HCT116 (cell line): Measurements from ENCODE around the gene LRRC47. TPM values are rescaled to one million over a fixed set of nuclear protein-coding genes. Genes with fewer than 3 reads are reported as not detected.

ENCODE experiments used
- ATAC-seq: fragments of 200-7000 bp; cut with Tn5 transposase; 2 replicates; pipeline ENCODE4 v1.9.1; 2020; ENCODE audit warnings: mild to moderate bottlenecking, moderate library complexity
- BruUV-seq: library from RNA; stranded (reverse); fragments of 400-500 nt; replicated peaks from 2 replicates; lab custom pipeline; 2021; lab: Mats Ljungman, UMichigan
- CTCF ChIA-PET: fragments of 300-600 bp; sonication (Branson Sonifier 250); formaldehyde crosslinking; loops from one replicate; lab custom pipeline; 2021; ENCODE audit warnings: antibody characterized with exemption; lab: Charles Lee
- POLR2A ChIA-PET: fragments of 300-600, 350-600 bp; sonication (Branson Sonifier 250); formaldehyde crosslinking; loops from one replicate; lab custom pipeline; 2021; ENCODE audit warnings: antibody characterized with exemption; lab: Charles Lee
- RAD21 ChIA-PET, 2 experiments: fragments of 300-600 bp; sonication (Branson Sonifier 250); formaldehyde crosslinking; loops; one replicate each; lab custom pipeline; 2023; ENCODE audit warnings: low total read pairs in 2 of 2; ENCODE audit not compliant: uncharacterized antibody in 2 of 2, unreplicated experiment in 2 of 2, low non-redundant PET in 1 of 2; lab: Charles Lee
- DNase-seq: peaks from one replicate; pipeline ENCODE4 v3.0.0-alpha.2; 2010; ENCODE audit warnings: low read depth, low spot score
- H2AFZ ChIP-seq: fragments of 200-600 bp; shearing (Covaris generic), sonication (generic); 2 replicates; pipeline ENCODE4 v1.6.1; 2017; ENCODE audit warnings: low read depth, mixed run types, mixed read lengths, antibody characterized with exemption, low read length; ENCODE audit not compliant: poor library complexity, severe bottlenecking
- H3K27ac ChIP-seq: 2 replicates; pipeline ENCODE4 v1.5.1; 2012; ENCODE audit warnings: low read depth, low read length
- H3K27me3 ChIP-seq: fragments of 200-600 bp; sonication (generic); 2 replicates; pipeline ENCODE4 v1.6.1; 2016; ENCODE audit warnings: mixed run types, low read length, mixed read lengths; ENCODE audit not compliant: insufficient read depth
- H3K36me3 ChIP-seq, 2 experiments: fragments of 200-500 bp in 1 of 2; fragments of 200-600 bp in 1 of 2; sonication (Bioruptor generic) in 1 of 2; sonication (generic) in 1 of 2; 2 replicates each; pipeline versions ENCODE4 v1.5.1 to v1.6.1; 2014 to 2016; ENCODE audit warnings: low read length in 2 of 2, inconsistent platforms in 1 of 2, mixed read lengths in 1 of 2, mixed run types in 1 of 2; ENCODE audit not compliant: insufficient read depth in 2 of 2, control insufficient read depth in 1 of 2
- H3K4me1 ChIP-seq, 2 experiments: fragments of 200-600 bp in 1 of 2; sonication (generic) in 1 of 2; 2 replicates each; pipeline versions ENCODE4 v1.5.1 to v1.6.1; 2012 to 2017; ENCODE audit warnings: low read length in 2 of 2, inconsistent platforms in 1 of 2, mild to moderate bottlenecking in 1 of 2, mixed read lengths in 1 of 2, mixed run types in 1 of 2, moderate library complexity in 1 of 2; ENCODE audit not compliant: insufficient read depth in 2 of 2, control insufficient read depth in 1 of 2
- H3K4me2 ChIP-seq: fragments of 200-600 bp; sonication (generic); 2 replicates; pipeline ENCODE4 v1.6.1; 2017; ENCODE audit warnings: mixed run types, low read length, mixed read lengths
- H3K4me3 ChIP-seq, 2 experiments: fragments of 200-600 bp in 1 of 2; sonication (generic) in 1 of 2; replicated peaks in 1 of 2; 2 replicates each; pipeline ENCODE4 v1.5.1; 2011 to 2016; ENCODE audit warnings: low read length in 2 of 2, control low read depth in 1 of 2, low read depth in 1 of 2, mild to moderate bottlenecking in 1 of 2, mixed read lengths in 1 of 2, mixed run types in 1 of 2
- H3K79me2 ChIP-seq: fragments of 200-600 bp; sonication (generic); 2 replicates; pipeline ENCODE4 v1.6.1; 2017; ENCODE audit warnings: mild to moderate bottlenecking, mixed run types, low read length, moderate library complexity, mixed read lengths; ENCODE audit not compliant: insufficient read depth
- H3K9ac ChIP-seq: fragments of 200-600 bp; sonication (generic); 2 replicates; pipeline ENCODE4 v1.6.1; 2016; ENCODE audit warnings: low read length, mixed read lengths
- H3K9me2 ChIP-seq: fragments of 200-600 bp; sonication (generic), shearing (Covaris generic); 2 replicates; pipeline ENCODE4 v1.6.1; 2017; ENCODE audit warnings: mixed run types, mild to moderate bottlenecking, moderate library complexity; ENCODE audit not compliant: insufficient read depth
- H3K9me3 ChIP-seq, 2 experiments: fragments of 200-500 bp in 1 of 2; fragments of 200-600 bp in 1 of 2; sonication (Bioruptor generic) in 1 of 2; sonication (generic) in 1 of 2; 2 replicates each; pipeline ENCODE4 v1.6.1; 2014 to 2017; ENCODE audit warnings: low read length in 2 of 2, mixed read lengths in 2 of 2, inconsistent platforms in 1 of 2, low read depth in 1 of 2, mild to moderate bottlenecking in 1 of 2, mixed run types in 1 of 2, moderate library complexity in 1 of 2; ENCODE audit not compliant: control insufficient read depth in 1 of 2, insufficient read depth in 1 of 2
- H4K20me1 ChIP-seq: fragments of 200-600 bp; sonication (generic), shearing (Covaris generic); 2 replicates; pipeline ENCODE4 v1.6.1; 2017; ENCODE audit warnings: mixed run types, mild to moderate bottlenecking, moderate library complexity; ENCODE audit not compliant: insufficient read depth
- CBX3 ChIP-seq: IDR thresholded peaks from 2 replicates; pipeline ENCODE4 v1.6.1; 2012; ENCODE audit warnings: low read depth
- CEBPB ChIP-seq: IDR thresholded peaks from 2 replicates; pipeline ENCODE4 v1.6.1; 2012; ENCODE audit warnings: low read depth
- EGR1 ChIP-seq: IDR thresholded peaks from 2 replicates; pipeline ENCODE4 v1.6.1; 2012; ENCODE audit warnings: low read depth
- ELF1 ChIP-seq: IDR thresholded peaks from 2 replicates; pipeline ENCODE4 v1.6.1; 2012; ENCODE audit warnings: low read depth, borderline replicate concordance
- EZH2 ChIP-seq: fragments of 200-600 bp; sonication (generic); IDR thresholded peaks from 2 replicates; pipeline ENCODE4 v1.6.1; 2017; ENCODE audit warnings: antibody characterized with exemption, mixed run types
- FOSL1 ChIP-seq: IDR thresholded peaks from 2 replicates; pipeline ENCODE4 v1.6.1; 2012; ENCODE audit warnings: low read depth
- JUND ChIP-seq: IDR thresholded peaks from 2 replicates; pipeline ENCODE4 v1.6.1; 2012
- POLR2A ChIP-seq: IDR thresholded peaks from 2 replicates; pipeline ENCODE4 v1.7.0; 2011; ENCODE audit warnings: borderline replicate concordance; ENCODE audit not compliant: insufficient read depth, insufficient read length; ENCODE audit errors: extremely low read depth
- RAD21 ChIP-seq: IDR thresholded peaks from 2 replicates; pipeline ENCODE4 v1.6.1; 2012; ENCODE audit warnings: low read depth, mild to moderate bottlenecking
- SIN3A ChIP-seq: IDR thresholded peaks from 2 replicates; pipeline ENCODE4 v1.6.1; 2012; ENCODE audit warnings: low read depth
- SRF ChIP-seq: IDR thresholded peaks from 2 replicates; pipeline ENCODE4 v1.6.1; 2012; ENCODE audit warnings: low read depth
- TCF7L2 ChIP-seq: IDR thresholded peaks from 2 replicates; pipeline ENCODE4 v1.7.0; 2011; ENCODE audit warnings: borderline replicate concordance, inconsistent platforms; ENCODE audit not compliant: insufficient read depth, insufficient read length; ENCODE audit errors: extremely low read depth
- YY1 ChIP-seq: IDR thresholded peaks from 2 replicates; pipeline ENCODE4 v1.6.1; 2011; ENCODE audit warnings: low read length, low read depth, moderate library complexity, mild to moderate bottlenecking; ENCODE audit not compliant: insufficient replicate concordance; ENCODE audit errors: extremely low read depth
- ZFX ChIP-seq: fragments of 450-650 bp; IDR thresholded peaks from 2 replicates; pipeline ENCODE4 v1.6.1; 2017
- ZNF274 ChIP-seq: fragments of 200-500 bp; sonication (Bioruptor generic); IDR thresholded peaks from 2 replicates; pipeline ENCODE4 v1.6.1; 2014; ENCODE audit warnings: mild to moderate bottlenecking, low read depth, low read length, inconsistent platforms
- intact Hi-C: fragments of 100-400 bp; cut with micrococcal nuclease; formaldehyde crosslinking; loops from 2 replicates; pipeline ENCODE4 v1.10.0; 2022
- total RNA-seq: library from RNA; stranded (reverse); gene quantifications from one replicate; pipeline ENCODE4 v1.2.1, GENCODE V29; 2021; ENCODE audit not compliant: unreplicated experiment
- TF ChIP-seq, protein P1 (sequence below), 3 experiments: fragments of 200-600 bp in 1 of 3; sonication (generic) in 1 of 3; IDR thresholded peaks in 2 of 3; conservative IDR thresholded peaks in 1 of 3; 2 replicates each; pipeline ENCODE4 v1.5.1; 2012 to 2017; ENCODE audit warnings: low read depth in 2 of 3, low read length in 2 of 3, antibody characterized with exemption in 1 of 3, borderline replicate concordance in 1 of 3, control low read depth in 1 of 3, mild to moderate bottlenecking in 1 of 3, mixed read lengths in 1 of 3, mixed run types in 1 of 3, moderate library complexity in 1 of 3; ENCODE audit not compliant: insufficient read depth in 1 of 3
- TF ChIP-seq, protein P2 (sequence below): IDR thresholded peaks from 2 replicates; pipeline ENCODE4 v1.6.1; 2012
- TF ChIP-seq, protein P3 (sequence below): IDR thresholded peaks from 2 replicates; pipeline ENCODE4 v1.6.1; 2012; ENCODE audit warnings: low read depth
- TF ChIP-seq, protein P4 (sequence below): IDR thresholded peaks from 2 replicates; pipeline ENCODE4 v1.6.1; 2011; ENCODE audit warnings: mild to moderate bottlenecking, low read length, moderate library complexity; ENCODE audit not compliant: insufficient replicate concordance; ENCODE audit errors: extremely low read depth

Gene LRRC47
- total RNA-seq, 1 experiment from 2014 or later, result 48.0 TPM

DNA sequence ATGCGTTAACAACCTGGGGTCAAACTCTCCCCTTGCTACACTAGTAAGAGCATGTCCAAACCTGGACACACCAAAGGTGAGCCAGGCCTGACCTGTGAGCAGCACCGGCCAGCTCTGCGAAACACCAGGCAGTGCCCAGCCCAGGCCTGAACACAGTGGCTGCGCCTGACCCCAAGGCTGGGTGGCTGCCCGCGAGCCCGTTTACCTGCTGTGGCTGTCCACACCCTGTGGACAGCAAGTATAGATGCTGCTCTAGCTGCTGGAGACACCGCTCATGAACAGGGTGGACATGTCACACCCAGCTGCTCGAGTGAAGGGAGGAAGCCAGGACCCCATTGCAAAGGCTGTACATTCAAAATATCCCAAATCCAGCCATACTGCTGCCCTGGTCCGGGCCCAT, 51.7 kb downstream of the LRRC47 start:
- DNase-seq (no peak), ATAC-seq (no peak)
- no peak overlapping the region for H2AFZ ChIP-seq
- H3K4me3 ChIP-seq, result no peak overlapping the region
- H3K9ac ChIP-seq, result no peak overlapping the region
- H3K36me3 ChIP-seq, result no peaks in the 10 kb centered on the region
- TF ChIP-seq, protein P1, sequence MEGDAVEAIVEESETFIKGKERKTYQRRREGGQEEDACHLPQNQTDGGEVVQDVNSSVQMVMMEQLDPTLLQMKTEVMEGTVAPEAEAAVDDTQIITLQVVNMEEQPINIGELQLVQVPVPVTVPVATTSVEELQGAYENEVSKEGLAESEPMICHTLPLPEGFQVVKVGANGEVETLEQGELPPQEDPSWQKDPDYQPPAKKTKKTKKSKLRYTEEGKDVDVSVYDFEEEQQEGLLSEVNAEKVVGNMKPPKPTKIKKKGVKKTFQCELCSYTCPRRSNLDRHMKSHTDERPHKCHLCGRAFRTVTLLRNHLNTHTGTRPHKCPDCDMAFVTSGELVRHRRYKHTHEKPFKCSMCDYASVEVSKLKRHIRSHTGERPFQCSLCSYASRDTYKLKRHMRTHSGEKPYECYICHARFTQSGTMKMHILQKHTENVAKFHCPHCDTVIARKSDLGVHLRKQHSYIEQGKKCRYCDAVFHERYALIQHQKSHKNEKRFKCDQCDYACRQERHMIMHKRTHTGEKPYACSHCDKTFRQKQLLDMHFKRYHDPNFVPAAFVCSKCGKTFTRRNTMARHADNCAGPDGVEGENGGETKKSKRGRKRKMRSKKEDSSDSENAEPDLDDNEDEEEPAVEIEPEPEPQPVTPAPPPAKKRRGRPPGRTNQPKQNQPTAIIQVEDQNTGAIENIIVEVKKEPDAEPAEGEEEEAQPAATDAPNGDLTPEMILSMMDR (IDR thresholded peaks at IDR 0.05 in 2 of 3, conservative IDR thresholded peaks at IDR 0.05 in 1 of 3; ENCODE audit: borderline replicate concordance in 1 of 3, insufficient read depth in 1 of 3, low read depth in 2 of 3, low read length in 2 of 3), result no peak
- no peak for TF ChIP-seq ZFX
- no peak for TF ChIP-seq SIN3A
- no peak for TF ChIP-seq POLR2A
- TF ChIP-seq CBX3, result no peak
- no peak for TF ChIP-seq EZH2
- no peak for TF ChIP-seq YY1
- TF ChIP-seq RAD21, result no peak
- no peak for TF ChIP-seq JUND
- no peak for TF ChIP-seq SRF
- TF ChIP-seq, protein P2, sequence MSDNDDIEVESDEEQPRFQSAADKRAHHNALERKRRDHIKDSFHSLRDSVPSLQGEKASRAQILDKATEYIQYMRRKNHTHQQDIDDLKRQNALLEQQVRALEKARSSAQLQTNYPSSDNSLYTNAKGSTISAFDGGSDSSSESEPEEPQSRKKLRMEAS, result no peak
- TF ChIP-seq ELF1, result no peak
- TF ChIP-seq, protein P3, sequence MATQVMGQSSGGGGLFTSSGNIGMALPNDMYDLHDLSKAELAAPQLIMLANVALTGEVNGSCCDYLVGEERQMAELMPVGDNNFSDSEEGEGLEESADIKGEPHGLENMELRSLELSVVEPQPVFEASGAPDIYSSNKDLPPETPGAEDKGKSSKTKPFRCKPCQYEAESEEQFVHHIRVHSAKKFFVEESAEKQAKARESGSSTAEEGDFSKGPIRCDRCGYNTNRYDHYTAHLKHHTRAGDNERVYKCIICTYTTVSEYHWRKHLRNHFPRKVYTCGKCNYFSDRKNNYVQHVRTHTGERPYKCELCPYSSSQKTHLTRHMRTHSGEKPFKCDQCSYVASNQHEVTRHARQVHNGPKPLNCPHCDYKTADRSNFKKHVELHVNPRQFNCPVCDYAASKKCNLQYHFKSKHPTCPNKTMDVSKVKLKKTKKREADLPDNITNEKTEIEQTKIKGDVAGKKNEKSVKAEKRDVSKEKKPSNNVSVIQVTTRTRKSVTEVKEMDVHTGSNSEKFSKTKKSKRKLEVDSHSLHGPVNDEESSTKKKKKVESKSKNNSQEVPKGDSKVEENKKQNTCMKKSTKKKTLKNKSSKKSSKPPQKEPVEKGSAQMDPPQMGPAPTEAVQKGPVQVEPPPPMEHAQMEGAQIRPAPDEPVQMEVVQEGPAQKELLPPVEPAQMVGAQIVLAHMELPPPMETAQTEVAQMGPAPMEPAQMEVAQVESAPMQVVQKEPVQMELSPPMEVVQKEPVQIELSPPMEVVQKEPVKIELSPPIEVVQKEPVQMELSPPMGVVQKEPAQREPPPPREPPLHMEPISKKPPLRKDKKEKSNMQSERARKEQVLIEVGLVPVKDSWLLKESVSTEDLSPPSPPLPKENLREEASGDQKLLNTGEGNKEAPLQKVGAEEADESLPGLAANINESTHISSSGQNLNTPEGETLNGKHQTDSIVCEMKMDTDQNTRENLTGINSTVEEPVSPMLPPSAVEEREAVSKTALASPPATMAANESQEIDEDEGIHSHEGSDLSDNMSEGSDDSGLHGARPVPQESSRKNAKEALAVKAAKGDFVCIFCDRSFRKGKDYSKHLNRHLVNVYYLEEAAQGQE, result no peak
- no peak for TF ChIP-seq FOSL1
- TF ChIP-seq CEBPB, result no peak
- TF ChIP-seq EGR1, result no peak
- TF ChIP-seq, protein P4, sequence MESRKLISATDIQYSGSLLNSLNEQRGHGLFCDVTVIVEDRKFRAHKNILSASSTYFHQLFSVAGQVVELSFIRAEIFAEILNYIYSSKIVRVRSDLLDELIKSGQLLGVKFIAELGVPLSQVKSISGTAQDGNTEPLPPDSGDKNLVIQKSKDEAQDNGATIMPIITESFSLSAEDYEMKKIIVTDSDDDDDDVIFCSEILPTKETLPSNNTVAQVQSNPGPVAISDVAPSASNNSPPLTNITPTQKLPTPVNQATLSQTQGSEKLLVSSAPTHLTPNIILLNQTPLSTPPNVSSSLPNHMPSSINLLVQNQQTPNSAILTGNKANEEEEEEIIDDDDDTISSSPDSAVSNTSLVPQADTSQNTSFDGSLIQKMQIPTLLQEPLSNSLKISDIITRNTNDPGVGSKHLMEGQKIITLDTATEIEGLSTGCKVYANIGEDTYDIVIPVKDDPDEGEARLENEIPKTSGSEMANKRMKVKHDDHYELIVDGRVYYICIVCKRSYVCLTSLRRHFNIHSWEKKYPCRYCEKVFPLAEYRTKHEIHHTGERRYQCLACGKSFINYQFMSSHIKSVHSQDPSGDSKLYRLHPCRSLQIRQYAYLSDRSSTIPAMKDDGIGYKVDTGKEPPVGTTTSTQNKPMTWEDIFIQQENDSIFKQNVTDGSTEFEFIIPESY, result no peak
- TF ChIP-seq TCF7L2, result no peak
- no peak for TF ChIP-seq ZNF274
- H3K9me3 ChIP-seq, result no peaks in the 10 kb centered on the region
- H3K9me2 ChIP-seq, result no peaks in the 10 kb centered on the region
- ChIA-PET RAD21 (no interaction called here), CTCF (interaction anchor here (1.6 kb wide), 1 partner anchor 292 kb away, joined by 4 read pairs; no protein-coding TSS in a partner anchor), POLR2A (no interaction called here)
- no peaks in the 10 kb centered on the region for H3K27me3 ChIP-seq
- no peaks in the 10 kb centered on the region for H4K20me1 ChIP-seq
- H3K4me2 ChIP-seq, result no peak overlapping the region
- intact Hi-C loops, result no loop called here
- H3K79me2 ChIP-seq, result no peaks in the 10 kb centered on the region
- H3K27ac ChIP-seq, result no peak overlapping the region
- H3K4me1 ChIP-seq, result no peaks in the 10 kb centered on the region
- BruUV-seq, result no TSS peak
